Coronary artery (tissue), 2 donors: ENCODE measurements around the gene SNRPA1.

Experiments used
- DNase-seq: peaks from one replicate; pipeline ENCODE4 v3.0.0-alpha.2; 2017; ENCODE audit warnings: low spot score
- H3K27ac ChIP-seq, 2 donors: fragments of 200-600 bp; sonication (generic); one replicate each; pipeline ENCODE4 v1.5.1; 2016 to 2019
- H3K4me3 ChIP-seq: fragments of 200-600 bp; sonication (generic); 2 replicates; pipeline ENCODE4 v1.5.1; 2016; ENCODE audit warnings: mild to moderate bottlenecking, moderate library complexity
- TF ChIP-seq, protein P1 (sequence below): fragments of 200-600 bp; sonication (generic); IDR thresholded peaks from one replicate; pipeline ENCODE4 v1.5.1; 2019; ENCODE audit warnings: antibody characterized with exemption

SNRPA1 gene

DNA sequence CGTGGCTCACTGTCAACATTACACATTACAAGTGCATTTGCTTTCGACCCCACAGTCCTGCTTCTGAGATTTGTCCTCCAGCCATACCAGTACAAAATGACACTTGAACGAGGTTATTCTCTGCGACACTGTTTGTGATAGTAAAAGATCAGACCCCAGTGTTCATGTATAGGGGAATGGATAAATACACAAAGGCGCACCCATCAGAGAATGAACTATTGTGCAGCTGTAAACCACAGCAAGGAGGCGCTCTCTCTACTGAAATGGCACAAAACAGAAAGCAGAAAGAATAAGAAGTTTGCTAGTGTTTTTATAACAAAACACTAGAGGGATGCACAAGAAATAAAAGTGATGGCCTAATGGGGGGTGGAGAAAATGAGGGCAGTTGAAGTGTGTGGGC lies 38.3 kb downstream of the SNRPA1 start:
- TF ChIP-seq, protein P1, sequence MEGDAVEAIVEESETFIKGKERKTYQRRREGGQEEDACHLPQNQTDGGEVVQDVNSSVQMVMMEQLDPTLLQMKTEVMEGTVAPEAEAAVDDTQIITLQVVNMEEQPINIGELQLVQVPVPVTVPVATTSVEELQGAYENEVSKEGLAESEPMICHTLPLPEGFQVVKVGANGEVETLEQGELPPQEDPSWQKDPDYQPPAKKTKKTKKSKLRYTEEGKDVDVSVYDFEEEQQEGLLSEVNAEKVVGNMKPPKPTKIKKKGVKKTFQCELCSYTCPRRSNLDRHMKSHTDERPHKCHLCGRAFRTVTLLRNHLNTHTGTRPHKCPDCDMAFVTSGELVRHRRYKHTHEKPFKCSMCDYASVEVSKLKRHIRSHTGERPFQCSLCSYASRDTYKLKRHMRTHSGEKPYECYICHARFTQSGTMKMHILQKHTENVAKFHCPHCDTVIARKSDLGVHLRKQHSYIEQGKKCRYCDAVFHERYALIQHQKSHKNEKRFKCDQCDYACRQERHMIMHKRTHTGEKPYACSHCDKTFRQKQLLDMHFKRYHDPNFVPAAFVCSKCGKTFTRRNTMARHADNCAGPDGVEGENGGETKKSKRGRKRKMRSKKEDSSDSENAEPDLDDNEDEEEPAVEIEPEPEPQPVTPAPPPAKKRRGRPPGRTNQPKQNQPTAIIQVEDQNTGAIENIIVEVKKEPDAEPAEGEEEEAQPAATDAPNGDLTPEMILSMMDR = no peak

DNA sequence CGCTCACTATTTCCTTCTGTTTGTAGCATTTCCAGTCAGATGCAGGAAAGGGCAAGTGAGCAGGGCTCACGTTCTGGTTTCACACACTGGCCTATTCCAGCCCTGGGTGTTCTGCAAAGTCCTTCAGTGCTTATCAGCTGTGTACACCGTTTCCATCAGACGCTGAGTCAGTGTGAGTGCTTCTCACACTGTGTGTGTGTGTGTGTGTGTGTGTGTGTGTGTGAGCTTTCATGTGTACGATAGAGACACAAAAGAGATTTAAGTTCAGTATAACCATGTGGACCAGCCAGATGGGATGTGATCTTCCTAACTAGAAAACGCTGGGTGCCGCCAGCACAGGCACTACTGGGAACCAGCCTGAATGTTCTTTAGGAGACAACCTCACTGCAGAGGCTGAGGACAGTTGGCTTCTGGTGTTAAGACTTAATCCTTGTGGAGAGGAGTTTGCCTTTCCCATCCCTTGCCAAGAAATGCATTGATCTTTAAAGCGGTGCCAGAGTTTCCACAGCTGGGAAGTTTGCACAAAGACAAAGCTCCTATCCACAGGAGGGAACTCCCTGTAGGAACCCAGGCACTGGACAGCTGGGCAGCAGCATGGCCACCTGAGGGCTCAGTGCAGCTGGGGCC lies 39.3 kb downstream of the SNRPA1 start:
- TF ChIP-seq, protein P1 = no peak
- Histone ChIP-seq H3K27ac (no peak overlapping the region), H3K4me3 (no peak overlapping the region)
- no peak for DNase-seq

More for the DNA sequence above, 38.3 kb downstream of the SNRPA1 start:
- no peak overlapping the region for H3K27ac ChIP-seq
- H3K4me3 ChIP-seq = no peak overlapping the region
- no peak for DNase-seq

DNA sequence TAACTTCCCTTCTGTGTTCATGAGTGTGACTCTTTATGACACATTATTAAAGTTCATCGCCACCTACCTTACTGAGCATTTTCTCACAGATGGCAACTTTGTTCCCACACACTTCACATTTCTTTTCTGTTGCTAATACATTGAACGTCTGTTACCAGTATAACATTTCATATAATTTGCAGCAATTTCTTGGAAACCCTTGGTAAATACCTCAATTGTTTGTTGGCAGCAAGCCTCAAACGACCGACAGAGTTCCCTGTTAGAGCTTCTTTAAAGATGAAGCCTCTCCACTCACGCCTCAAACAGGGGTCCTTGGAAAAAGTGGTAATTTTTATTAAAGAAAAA lies 40.0 kb downstream of the SNRPA1 start:
- H3K27ac ChIP-seq = no peak overlapping the region
- DNase-seq = no peak
- H3K4me3 ChIP-seq = no peak overlapping the region
- TF ChIP-seq, protein P1 = no peak

DNA sequence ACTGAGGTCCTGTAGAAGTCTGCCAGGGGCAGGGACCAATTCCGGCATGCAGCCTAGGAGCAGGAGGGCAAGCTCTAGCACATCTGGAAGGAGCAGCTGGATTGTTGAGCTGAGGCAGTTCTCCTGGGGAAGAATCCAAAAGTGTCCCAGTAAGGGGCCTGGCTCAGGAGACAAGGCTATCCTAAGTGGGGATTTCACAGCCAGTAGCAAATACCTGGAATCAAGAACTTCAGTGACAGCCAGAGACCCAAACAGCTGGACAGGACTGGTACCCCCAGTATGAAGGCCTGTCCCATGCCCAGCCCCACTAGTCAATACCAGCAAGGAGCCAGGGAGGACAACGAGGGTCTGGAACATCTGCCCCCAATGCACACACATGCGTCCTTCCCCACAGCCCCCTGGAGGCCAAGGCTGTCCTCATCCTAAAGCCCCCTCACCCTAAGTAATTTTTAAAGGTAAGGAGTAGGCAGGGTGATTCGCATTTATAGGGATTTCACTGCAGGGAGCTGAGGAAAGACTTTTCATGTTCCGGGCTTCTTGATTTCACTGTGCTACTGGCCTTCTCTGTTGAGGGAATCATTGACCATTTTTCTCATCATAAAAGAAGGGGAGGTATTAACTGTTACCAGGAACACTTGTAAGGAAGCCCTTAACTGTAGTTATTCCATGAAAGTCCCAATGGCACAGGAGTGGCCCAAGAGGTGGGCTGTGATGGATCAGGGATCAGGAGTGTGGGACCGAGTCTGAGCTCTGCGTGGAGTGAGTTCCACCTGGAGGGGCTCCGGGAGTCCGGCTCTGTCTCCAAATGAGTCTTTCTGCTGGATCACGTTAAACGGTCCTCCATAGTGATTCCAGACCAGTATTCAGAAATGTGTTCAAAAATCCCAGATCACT lies 40.6 kb downstream of the SNRPA1 start:
- no peak for DNase-seq
- TF ChIP-seq, protein P1 = no peak
- no peak overlapping the region for H3K27ac ChIP-seq
- H3K4me3 ChIP-seq = no peak overlapping the region

DNA sequence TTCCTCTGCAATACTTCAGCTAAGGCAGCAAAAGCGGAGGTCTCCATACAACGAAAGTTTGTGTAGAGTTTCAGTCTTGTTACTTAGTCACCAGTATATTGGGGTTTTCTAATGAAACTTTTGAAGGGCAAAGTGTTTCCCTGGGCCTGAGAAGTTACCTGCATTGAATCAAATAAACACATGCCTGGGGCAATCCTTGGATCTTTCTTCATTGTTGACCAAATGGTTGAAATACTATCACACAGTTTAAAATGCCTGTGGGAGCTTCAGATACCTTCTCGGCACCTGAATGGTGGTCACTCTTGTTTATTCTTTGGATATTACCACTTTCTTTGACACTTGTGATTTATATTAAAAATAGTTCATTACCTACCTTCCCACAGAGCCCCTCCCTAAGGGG lies 42.2 kb downstream of the SNRPA1 start:
- Histone ChIP-seq H3K4me3 (peak overlapping the region; percentile 96), H3K27ac (peak overlapping the region; percentile 73 to 99)
- TF ChIP-seq, protein P1 = no peak
- DNase-seq = no peak

DNA sequence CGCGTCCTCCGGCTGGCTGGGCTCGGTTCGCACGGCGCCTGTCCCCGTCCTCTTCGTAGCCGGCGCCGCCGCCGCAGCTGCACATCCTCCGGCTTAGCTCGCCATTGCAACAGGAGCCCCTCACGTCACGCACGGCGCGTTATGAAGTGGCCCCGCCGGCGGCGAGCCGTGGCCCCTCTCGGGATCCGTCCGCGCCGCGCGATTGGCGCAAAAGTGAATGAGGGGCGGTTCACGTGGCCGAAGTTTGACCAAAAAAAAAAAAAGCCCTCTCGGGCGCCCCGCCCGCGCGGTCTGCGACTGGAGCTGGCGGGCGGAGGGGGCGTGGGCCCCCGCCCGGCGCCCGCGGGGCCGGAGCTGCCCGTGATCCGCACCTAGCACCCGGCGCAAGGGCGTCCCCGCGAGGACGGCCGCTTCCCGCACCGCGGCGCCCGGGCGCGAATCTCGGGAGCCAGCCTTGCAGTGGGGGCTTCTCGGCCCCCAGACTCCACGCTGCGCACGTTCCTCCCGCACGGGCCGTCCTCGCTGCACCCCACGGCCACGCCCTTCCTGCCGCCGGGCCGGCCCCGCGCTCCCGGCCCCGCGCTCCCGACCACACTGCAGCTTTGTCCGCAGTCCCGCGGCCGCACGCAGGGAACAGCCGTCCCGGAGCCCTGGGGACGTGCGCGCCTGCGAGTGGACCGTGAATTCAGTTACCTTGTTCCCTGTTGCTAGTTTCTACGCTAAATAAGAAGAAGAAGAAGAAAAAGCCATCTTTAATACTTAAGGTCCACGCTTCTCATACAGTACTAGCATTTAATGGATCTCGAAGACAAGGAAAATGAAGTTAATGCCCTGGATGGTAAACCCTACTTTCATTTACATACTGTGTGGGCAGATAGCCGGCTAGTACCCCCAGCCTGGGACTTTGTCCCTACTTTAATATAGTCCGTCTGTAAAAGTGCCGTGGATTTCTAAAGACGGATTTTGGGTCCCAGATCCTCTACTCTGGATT lies 42.9 kb downstream of the SNRPA1 start, which contains the start of gene CHSY1:
TSS of gene CHSY1 (minus strand) at position 219 of the 991 bp plus-strand sequence. CDS start 592 bp downstream, outside the sequence.
- peak within 1 kb of the TSS; percentile 96 for H3K4me3 ChIP-seq
- TF ChIP-seq, protein P1 = no peak
- H3K27ac ChIP-seq = peak within 1 kb of the TSS; percentile 73 to 99
- DNase-seq = peak; percentile 95
